A673 (cell line): ENCODE measurements around the gene WFIKKN1.

ENCODE experiments used
- CTCF ChIP-seq: fragments of 300-800, 200-600 bp; sonication (generic); conservative IDR thresholded peaks from 2 replicates; pipeline ENCODE4 v1.5.1; 2017; ENCODE audit warnings: low read depth, mild to moderate bottlenecking, antibody characterized with exemption, low read length, moderate library complexity, mixed read lengths
- EZH2 ChIP-seq: fragments of 200-600 bp; sonication (generic); IDR thresholded peaks from 2 replicates; pipeline ENCODE4 v1.6.1; 2017; ENCODE audit warnings: borderline replicate concordance, low read depth, mild to moderate bottlenecking, mixed read lengths, antibody characterized with exemption, low read length; ENCODE audit not compliant: poor library complexity, severe bottlenecking

- TF ChIP-seq CTCF (no peak), EZH2 (no peak)
Measured at GRCh38 chr16:622920-623280, 7.9 kb upstream of the WFIKKN1 start.
